Fibroblast of gingiva (primary cell): ENCODE results near the gene RHBDL3.
"Not testable (repeated sequence)": the region's sequence is repeated elsewhere in the genome, so short reads cannot be mapped to it uniquely, and the experiment has no call there.

Source experiments
- DNase-seq: peaks from one replicate; pipeline ENCODE4 v3.0.0-alpha.2; 2011; ENCODE audit warnings: low read depth

Gene RHBDL3

GRCh38 chr17:32265192-32265923 lies at the start of gene RHBDL3:
RHBDL3 (plus strand) TSS chr17:32265832; CDS start chr17:32266190, 358 bp downstream.
- no peak for DNase-seq

DNA sequence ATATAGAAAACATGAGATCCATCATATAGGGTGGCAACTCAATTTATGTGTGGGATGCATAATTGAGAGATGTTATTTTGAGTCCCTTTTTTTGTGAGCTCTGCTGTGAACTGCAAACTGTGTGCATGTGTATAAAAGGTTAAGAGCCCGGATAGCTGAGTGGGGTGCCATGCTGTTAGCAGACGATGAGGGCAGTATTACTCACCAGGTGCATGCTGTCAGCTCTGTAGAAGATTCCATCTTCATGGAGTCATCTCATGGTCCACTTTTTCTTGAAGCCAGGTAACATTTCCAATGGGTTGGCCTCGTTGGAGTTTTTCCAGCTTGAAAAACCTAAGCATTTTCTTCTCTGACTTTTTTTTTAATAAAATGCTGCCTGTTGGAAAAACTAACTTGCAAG lies 43.0 kb upstream of the RHBDL3 start:
- DNase-seq: no peak

GRCh38 chr17:32223703-32224102 lies 41.9 kb upstream of the RHBDL3 start:
- DNase-seq: no peak

GRCh38 chr17:32226886-32227285 lies 38.7 kb upstream of the RHBDL3 start:
- no peak for DNase-seq

GRCh38 chr17:32227910-32228309 lies 37.7 kb upstream of the RHBDL3 start:
- no peak for DNase-seq

- DNase-seq: no peak
These were observed 30.0 kb upstream of the RHBDL3 start for GRCh38 chr17:32235588-32235987.

DNA sequence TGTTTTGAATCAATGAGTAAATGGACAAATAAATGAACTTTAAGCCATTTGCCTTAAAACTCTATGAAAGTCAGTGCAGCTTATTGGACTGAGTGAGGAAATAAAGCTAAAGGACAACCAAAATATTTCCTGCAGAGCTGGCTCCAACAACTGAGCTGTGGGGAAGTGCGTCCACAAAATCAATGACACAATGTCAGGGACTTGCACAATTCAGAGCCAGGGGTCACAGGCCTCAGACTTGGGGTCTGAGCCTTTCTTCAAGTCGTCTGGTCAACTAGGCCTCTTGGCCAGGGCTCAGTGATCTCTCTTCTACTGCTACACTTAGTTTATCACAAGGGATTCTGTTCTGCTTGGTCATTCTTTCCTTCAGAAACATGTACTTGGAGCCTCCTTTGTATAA lies 26.2 kb upstream of the RHBDL3 start:
- DNase-seq: no peak

DNA sequence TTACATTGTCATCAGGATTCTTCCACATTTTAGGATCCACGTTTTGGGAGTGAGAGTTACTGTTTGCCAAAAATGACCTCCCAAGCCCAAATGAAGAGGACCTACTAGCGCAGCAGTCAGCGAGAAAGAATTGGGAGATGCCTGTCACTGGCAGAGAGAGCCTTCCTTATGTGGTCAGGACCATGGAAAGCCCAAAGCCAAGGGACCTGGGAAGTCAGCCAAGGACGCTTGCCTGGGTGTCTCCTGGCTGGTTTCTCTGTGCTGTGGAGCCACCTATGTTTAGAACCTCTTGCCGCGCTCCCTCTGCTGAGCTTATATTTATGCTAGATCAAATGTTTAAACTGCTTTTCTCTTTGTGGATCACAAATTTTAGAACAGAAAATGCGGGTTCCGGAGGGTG lies 24.9 kb upstream of the RHBDL3 start:
- no peak for DNase-seq

GRCh38 chr17:32241640-32242039 lies 24.0 kb upstream of the RHBDL3 start:
- DNase-seq: no peak

DNA sequence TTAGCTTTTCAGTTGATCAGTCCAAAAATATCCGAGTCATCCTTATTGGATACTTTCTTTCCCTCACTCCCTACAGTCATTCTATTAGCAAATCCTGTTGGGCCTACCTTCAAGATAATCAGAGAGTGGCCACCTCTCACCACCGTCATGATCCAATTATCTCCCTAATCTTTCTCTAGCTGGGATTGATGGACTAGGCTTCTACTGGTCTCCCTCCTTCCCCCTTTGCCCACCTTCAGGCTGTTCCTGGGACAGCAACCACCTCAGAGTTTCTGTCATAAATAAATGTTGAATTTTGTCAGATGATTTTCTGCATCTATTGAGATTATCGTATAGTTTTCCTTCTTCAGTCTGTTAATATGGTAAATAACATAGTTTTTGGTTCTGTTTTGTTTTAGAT lies 16.2 kb upstream of the RHBDL3 start:
- DNase-seq: no peak

DNA sequence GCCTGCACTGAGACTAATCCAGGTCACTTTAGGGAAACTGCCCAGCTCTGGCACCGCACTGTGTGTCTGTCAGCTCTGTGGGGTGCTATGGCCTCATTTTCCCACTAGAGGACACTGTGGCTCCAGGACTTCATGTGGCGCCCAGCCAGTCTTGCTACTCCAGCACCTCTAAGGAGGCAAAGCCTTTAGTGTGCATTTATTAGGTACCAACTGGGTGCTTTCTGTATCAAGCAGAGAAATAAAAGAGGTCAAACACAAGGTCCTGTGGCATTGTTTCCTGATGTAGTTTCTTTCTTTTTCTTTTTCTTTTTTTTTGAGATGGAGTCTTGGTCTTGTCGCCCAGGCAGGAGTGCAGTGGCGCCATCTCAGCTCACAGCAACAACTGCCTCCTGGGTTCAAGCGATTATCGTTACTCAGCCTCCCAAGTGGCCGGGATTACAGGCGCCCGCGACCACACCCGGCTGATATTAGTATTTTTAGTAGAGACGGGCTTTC lies 12.5 kb upstream of the RHBDL3 start:
- DNase-seq: peak; percentile 57

DNA sequence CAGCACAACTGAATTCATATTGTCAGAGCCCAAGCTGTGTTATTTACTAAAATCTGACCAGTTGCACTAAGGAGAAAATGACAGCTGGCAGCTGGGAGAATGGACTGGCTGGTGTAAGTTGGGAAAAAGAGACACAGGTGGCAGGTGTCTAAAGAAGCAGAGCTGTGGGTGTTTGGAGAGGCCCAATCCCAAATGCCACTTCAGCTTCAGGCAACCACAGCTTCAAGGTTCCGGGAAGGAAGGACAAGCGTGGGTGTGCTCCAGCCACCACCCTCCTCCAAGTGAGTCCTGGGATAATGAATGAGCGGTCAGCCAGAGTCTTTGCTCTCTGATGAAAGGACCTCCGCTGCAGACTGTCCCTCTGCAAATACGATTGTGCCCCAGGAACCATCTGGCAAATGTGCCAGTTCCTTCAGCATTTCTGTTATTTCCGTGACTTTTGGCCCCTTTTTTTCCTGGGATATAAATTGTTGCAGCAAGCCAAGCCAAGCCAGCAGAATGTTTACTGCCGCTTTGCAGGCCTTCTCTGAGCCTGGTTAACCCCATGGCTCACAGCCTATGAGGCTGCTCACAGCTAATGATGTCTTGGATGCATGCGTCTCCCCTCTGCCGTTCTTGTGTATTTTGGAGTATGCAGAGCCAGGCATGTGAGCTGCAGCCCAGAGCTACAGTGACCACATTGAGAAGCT lies 9.5 kb upstream of the RHBDL3 start:
- DNase-seq: no peak

DNA sequence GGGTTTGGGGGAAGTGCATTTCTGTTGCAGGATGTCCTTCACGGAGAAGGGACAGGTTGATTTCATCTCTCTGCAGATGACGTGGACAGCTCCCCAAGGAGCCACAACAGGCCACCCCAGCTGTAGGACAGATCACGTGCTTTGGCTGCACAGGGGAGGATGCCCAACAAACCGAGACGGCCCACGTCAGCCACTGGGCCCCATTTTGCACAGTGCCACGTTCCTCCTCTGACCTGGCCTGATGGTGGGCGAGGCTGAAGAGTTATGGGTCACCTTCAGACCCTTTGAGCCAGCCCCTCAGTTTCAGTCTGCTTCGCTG lies 9.0 kb upstream of the RHBDL3 start:
- no peak for DNase-seq

DNA sequence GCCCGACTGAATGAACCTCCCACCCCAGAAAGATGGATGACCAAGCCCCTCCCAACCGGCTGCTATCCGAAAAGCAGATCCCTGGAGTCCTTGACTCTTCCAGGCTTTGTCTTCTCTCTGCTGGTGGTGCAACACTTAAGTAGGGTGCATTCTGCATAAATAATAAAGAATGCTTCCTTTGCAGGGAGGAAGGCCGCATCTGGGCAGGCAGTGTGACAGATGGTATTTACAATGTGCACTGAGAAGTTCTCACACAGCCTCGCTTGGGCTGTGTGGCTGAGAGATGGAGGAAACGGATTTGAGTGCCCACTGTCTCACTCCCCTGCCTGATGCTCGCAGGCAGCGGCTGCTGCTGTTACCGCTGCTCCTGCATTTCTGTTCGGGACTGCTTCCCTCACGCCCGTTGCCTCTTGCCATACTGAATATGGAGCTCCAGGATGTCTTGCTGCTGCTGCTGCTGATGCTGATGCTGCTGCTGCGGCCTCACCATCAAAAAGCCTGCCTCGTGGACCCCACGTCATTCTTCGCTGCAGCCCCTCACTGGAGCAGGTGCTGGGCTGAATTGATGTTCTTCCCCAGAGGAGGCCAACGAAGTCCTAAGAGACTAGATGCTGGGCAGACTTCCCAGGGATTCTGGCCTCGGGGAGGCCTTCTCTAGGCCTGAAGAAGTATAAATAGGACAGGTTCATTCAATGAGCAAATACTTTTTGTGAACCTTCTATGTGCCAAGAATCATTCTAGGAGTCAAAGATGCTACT lies 7.1 kb upstream of the RHBDL3 start:
- no peak for DNase-seq

GRCh38 chr17:32259586-32259985 lies 6.0 kb upstream of the RHBDL3 start:
- DNase-seq: peak; percentile 35

- DNase-seq: no peak
These were observed 4.3 kb upstream of the RHBDL3 start for GRCh38 chr17:32261417-32261736.

- no peak for DNase-seq
These were observed 3.6 kb upstream of the RHBDL3 start for GRCh38 chr17:32261936-32262510.

DNA sequence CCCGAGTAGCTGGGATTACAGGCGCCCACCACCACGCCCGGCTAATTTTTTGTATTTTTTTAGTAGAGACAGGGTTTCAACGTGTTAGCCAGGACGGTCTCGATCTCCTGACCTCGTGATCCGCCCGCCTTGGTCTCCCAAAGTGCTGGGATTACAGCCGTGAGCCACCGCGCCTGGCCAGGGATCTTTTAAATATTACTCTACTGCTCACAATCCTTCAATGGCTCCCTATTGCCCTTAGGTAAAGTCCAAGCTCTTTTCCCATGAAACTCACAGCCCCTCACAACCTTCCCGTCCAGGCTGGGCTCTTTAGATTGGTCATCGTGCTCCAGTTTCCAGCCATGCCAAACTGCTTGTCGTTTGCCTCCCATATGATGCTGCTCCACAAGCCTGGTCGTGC lies 2.1 kb upstream of the RHBDL3 start:
- DNase-seq: not testable (repeated sequence)

DNA sequence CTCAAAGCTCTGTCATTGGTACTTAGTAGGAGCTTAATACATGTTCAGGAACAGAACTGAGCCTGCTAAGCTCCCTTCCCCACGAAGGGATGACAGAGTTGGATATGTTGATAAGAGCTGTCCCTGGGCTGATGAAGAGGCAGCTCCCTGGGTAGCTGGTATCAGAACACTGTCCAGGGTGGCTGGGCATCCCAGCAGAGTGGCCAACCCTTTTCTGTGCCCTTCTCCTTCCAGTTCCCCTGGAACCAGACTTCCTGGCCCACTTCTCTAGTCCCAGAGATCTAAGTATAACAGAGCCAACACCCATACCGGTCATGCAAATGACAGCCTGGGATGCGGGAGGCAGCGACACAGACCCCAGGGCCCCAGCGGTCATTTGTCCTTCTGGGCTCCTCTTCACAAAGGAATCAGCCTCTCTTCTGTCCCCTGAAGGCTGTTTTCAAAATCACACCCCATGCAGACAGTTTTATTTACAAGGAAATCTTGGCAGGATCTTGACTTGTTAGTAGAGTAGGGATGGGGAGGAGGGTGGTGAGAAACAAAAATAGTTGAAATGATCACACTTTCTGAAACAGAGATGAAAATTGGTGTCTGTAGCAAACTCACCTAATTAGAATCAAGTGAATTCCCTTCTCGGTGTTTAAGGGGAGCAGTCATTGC lies 1.4 kb upstream of the RHBDL3 start:
- DNase-seq: no peak

- DNase-seq: no peak
These were observed 825 bp upstream of the RHBDL3 start for GRCh38 chr17:32264823-32265191.

DNA sequence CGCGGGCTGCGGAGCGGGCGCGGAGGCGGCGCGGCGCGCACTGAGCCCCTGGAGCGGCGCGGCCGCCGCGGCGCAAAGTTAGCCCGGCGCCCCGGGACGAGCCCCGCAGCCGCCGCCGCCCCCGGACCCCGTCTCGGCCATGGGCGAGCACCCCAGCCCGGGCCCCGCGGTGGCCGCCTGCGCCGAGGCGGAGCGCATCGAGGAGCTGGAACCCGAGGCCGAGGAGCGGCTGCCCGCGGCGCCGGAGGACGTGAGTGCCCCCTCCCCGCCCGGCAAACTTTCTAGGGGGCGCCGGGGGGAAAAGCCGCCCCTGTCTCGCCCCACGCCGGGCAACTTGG lies 388 bp downstream of the RHBDL3 start:
- no peak for DNase-seq
